HG02678 (cell line): ENCODE results near the gene PARS2.
"Not testable (repeated sequence)": the region's sequence is repeated elsewhere in the genome, so short reads cannot be mapped to it uniquely, and the experiment has no call there.

Experiments
- ATAC-seq: cut with Tn5 transposase; IDR thresholded peaks from one replicate; pipeline ENCODE4 v1.9.1; 2021; ENCODE audit warnings: mild to moderate bottlenecking, moderate library complexity; ENCODE audit not compliant: unreplicated experiment

Gene PARS2

DNA sequence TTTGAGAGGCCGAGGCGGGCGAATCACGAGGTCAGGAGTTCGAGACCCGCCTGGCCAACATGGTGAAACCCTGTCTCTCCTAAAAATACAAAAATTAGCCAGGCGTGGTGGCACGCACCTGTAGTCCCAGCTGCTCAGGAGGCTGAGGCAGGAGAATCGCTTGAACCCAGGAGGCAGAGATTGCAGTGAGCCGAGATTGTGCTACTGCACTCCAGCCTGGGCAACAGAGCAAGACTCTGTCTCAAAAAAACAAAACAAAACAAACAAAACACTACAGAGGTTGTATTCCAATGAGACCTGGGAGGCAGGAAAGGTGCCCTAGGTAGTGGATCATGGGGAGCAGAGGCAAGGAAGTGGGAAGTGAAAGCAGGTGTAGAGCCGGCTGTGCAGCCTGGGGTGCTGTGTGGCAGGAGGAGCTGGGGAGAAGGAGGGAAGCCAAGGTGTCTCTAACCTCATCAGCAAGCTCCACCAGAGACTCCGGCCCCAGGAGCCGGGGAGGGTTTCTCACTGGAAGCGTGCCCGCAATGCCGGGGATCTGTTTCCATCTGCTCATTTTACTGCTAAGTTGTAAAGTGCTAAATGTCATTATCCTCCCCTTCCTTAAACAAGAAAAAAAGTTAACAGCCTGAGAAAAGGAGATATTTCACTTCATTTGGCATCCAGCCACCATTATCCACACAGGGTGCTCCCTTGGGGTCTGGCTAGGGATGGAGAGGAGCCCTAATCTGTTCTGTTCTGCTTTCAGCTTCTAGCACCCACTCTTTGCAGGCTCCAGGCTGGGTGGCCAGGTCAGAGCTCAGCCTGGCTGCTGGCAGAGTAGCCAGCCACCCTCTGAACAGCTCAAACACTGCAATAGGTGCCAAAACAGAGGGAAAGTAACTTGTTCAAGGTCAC, 11.8 kb upstream of the PARS2 start:
- not testable (repeated sequence) for ATAC-seq

DNA sequence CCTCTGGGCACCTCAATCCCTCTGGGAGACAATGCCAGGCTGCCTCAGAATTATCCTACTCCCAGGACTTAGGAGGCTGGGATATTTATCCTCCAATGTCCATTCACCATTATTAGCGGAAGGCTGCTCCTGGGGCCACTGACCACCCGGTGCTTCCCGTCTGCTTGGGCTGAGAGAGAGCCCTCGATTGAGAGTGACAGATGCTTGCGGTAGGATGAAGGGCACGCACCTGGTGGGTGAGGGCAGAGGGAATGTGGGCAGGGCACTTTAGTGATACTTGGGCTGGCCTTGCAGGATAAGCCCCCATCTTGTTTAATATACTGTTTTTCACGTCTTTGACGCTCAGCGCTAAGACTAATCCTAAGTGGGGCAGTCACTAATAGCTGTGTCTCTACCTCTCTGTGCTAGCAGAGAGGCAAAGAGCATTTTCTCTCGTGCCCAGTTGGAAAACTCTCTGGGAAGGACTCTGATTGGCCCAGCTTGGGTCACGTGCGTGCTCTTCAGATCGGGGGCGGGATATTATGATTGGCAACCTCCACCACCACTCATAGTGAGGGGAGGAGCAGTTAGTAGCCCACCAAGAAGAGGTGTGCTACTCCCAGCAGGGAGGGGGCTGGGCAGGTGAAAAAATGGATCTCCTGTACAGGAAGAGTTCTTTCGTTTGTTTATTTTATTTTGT, 10.6 kb upstream of the PARS2 start:
- ATAC-seq, result no peak

DNA sequence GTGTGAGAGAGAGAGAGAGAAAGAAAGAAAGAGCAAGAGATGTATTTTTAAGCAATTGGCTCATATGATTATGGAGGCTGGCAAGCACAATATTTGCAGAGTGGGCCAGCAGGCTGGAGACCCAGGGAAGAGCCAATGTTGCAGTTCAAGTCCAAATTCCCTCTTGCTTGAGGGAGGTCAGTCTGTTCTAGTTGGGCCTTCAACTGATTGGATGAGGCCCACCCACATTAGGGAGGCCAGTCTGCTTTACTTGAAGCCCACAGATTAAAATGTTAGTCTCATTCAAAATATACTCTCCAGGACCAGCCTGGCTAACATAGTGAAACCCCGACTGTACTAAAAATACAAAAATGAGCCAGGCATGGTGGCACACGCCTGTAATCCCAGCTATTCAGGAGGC, 8.6 kb upstream of the PARS2 start:
- no peak for ATAC-seq

DNA sequence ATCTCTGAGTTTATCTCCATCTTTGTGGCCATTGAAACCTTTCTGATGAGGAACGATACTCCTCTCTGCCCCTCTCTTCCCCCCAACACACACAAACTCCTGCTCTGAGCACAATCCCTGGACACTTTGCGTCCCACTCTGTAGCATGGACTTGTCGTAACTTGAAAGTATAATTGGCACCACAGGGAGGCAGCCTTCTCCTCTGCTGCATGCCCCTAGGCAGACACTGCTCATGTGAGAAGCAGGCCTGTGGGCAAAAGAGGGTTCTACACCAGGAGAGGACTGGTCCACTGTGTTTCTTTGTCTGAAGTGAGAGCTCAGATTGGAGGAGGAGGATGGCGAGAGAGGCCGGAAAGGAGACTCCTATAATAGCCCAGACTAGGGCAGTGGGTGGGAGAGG, 3.8 kb upstream of the PARS2 start:
- no peak for ATAC-seq

DNA sequence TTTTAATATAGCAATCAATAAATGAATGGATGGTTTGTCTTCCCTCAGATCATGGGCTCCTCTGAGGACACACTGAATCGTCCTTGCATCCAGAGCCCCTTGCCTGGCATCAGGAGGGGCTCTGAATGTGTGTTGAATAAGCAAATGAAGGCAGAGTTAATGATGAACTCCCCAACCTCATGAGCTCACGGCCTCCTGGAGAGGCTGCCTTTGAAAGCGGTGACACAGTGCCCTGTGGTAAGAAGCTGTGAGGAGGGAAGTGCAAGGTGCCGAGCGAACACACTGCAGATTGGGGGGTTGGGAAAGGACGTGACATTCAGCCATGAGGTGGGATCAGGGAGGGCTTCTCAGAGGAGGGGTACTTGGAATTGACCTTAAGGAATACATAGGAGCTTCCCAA, 3.2 kb upstream of the PARS2 start:
- ATAC-seq, result no peak

DNA sequence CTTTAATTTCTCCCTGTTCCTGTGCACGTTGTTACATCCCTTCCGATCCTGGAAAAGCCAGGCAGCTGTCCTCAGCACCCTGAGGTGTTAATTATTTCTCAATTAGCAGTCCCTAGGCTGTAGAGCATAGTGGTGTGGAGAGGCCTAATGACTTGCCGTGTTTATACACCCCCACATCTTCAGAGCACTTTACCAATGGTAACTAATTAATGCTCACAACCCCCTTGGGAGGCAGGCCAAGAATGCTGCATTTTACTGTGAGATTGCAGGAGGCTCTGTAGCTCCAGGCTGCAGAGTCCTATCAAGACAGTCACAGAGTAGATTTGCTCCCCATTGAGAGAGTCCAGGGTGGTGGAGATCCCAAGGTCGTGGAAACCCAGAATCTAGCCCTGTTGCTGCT, 2.4 kb upstream of the PARS2 start:
- ATAC-seq, result no peak

DNA sequence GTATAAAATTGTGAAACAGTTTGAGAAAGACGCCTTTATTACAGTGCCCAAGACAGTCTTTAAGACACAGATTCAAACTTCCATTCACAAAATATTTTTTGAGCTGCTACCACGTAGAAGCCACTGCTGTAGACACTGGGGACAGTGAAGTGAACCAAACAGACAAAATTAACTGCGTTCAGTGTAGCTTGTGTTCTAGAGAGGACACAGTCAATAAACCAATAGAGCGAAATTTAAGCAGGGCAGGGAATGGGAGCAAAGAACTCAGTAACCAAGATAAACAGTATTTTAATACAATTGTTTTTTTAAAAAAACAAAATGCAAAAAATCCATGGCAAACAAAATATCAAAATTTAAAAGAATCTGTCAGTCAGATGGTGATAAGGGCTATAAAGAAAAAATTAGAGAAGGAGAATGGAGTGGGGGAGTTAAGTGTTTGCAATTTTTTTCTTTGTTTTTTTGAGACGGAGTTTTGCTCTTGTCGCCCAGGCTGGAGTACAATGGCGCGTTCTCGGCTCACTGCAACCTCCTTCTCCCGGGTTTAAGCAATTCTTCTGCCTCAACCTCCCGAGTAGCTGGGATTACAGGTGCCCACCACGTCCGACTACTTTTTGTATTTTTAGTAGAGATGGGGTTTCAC, 719 bp upstream of the PARS2 start:
- peak; percentile 9 for ATAC-seq

DNA sequence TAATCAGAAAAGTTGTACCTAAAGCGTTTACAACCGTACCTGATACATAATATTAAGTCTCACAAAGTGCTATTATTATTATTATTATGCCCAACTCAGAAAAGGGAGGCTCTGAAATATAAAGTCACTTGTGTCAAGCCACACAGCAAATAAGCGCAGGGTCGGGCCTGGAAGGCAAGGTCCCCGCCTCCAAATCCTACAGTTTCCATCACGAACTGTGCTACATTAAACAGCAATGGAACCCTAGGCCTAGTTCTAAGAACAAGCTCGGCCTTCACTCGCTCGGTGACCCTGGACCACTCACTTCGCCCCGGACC, 549 bp downstream of the PARS2 start:
- ATAC-seq, result no peak

DNA sequence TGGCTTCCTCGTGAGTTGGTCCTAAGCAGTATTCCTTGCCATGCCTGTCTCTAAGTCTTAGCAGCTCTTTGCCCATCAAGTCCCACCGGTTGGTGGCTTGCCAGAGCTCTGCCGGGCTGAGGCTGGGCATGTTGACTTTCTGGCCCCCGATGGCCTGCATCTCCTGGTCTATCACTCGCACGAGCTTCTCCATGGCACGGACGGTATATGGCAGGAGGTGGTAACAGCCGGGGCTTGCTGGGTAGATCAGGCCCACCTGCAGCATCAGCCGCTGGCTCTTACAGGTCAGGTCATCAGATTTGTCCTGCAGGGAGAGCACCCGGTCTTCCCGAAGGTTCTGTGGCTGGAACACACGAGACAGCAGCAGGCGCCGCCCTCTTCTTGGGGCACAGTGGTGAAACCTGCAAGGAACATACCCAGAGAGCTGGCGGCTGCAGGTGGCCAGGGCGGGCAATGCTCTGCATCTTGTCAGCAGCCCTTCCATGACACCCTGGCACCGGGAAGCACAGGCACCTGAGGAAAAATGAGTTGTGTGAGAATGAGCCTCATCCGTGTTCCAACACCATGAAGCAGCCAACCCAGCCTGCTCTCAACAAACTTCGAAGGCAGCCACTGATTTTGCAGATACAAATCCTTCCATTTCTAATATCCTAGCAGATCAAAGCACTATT, 5.5 kb downstream of the PARS2 start:
- no peak for ATAC-seq

DNA sequence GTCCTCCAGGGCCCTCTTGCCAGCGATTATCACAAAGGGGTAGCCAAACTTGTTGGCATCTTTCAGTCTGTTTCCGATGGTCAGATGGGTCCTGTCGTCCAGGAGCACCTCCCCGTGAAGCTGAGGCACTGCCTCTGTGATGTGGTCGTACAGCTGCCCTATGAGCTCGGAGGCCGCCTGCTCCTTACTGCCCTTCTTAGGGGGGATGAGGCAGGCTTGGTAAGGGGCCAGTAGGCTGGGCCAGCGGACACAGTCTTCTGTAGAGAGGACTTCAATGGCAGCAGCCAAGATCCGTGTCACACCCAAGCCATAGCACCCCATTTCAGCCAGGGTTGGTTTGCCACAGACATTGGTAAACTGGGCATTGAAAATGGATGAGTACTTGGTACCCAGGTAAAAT, 6.5 kb downstream of the PARS2 start:
- no peak for ATAC-seq

DNA sequence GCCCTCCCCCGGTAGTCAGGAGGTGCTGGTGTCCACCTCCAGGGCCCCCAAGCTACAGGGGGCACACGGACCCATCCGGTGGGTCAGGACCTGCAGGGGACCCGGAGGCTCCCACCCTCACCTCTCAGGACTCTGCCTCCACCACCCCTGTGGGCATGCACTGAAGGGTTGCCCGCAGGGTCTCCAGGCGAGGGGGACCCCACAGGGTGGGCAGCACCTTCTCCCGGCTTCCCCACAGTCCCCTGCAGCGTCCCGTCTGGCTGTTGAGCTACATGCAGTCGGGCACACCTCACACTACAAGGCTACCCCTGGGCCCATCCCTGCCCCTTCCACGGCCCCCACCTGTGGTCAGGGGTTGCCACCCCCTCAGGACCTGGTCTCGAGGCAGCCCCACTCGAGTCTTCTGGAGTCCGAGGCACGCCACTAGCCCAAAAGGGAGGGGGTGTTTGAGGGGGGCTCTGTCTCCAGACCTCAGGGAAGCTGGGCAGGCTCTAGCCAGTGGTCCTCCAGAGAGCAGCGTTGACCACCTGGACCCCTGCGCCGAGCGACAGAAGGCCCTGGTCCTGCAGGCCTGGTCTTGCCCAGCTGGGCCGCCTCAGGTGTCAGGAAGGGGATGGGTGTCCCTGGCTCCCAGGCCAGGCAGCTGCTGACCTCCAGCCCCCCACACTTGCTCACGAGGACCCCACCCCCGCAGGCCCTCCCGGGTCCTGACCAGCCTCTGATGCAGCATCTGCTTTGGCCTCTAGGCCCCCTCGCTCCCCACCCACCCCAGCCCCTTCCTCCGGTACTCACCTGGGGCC, 9.6 kb downstream of the PARS2 start:
- no peak for ATAC-seq

DNA sequence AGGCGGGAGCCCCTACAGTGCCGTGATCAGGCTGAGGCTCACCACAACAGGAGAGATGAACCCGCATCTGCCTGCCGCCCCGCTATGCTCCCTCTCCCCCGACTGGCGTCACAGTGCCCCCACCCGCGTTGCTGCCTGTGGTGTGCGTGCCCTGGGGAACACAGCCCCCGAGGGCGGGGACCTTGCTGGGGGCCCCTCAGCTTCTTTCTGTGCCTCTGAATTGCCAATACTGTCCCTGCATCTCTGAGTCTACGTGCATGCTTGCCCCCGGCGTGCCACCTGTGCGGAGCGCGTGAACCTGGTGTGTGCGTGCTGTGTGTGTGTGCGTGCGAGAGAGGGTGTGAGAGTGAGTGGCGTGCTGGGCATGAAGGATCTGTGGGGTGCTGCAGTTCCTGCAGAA, 10.3 kb downstream of the PARS2 start:
- no peak for ATAC-seq

DNA sequence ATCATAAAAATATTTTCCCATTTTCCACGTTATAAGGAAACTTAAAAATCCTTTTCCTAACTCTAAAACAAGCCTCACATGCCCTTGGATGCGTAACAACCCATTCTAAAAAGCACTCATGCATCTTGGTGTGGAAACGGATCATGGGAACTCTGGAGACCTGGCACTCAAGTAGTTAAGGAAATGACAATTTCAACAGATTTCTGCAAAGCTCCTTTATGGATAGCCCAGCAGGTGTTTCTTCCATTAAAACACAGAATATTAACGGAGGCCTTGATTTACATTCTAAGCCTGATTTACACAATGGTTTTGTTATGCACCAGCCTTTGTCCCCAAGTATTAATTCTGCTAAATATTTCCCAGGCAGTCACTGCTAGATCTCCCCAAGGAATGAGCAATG, 12.9 kb downstream of the PARS2 start:
- ATAC-seq, result no peak

DNA sequence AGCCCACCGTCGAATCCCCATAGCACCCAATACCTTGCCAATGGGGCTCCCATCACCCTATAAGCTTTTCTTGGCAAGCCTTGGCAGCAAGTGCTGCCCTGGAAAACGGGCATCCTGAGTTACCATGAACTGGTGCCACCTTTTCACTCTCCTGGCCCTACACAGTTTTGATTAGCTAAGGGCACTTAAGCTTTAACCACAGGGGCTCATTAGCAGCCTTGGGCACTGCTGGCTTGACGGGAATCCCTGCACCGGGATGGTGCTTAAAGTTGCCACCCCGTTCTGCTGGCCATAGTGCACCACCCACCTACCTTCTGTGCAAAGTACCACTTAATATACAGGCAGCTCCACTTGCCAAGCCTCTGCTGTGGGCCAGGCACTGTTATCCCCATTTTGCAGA, 13.7 kb downstream of the PARS2 start:
- ATAC-seq, result no peak

DNA sequence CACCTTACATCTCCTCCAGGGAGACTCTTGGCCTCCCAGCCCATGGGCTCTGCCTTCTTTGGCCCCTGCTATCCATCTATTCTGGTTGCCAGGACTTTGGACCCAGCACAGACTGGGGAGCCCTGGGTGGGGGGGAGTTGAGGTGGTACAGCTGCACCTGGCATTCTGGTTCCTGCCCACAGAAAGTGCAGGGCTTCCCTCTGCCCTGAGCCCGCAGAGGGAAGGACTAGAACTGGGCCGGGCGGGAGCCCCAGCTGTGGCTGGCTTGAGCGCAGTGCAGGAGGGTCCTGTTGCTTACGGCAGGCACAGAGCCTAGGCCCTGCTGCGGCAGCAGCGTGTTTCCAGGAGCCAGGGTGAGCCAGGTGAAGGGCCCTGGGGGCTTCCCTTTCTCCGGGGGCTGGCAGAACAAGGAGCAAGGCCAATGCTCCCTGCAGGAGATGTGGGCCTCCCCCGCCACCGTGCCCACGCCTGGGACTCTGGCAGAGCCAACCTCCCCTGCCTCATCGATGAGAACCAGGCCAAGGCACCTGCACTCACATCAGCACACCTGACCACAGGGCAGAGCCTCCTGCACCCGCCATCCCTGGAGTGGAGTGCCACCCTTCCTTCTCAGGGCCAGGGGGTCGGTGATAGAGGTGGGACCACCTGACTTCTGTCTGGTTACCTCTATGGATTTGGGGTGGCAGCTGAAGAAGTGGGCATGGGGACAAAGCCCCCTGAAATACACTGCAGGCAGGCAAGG, 16.1 kb downstream of the PARS2 start:
- ATAC-seq, result no peak

DNA sequence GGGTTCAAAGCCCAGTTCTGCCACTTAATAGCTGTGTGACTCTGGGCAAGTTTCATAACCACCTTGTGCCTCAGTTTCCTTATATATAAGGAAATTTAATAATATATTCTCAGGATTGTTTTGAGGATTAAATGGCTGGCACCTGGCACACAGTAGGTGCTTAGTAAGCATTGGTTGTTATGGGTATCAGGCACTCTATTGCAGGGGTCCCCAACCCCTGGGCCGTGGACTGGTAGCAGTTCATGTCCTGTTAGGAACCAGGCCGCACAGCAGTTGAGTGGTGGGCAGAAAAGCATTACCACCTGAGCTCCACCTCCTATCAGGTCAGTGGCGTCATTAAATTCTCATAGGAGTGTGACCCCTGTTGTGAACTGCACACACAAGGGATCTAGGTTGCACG, 18.5 kb downstream of the PARS2 start:
- ATAC-seq, result no peak

DNA sequence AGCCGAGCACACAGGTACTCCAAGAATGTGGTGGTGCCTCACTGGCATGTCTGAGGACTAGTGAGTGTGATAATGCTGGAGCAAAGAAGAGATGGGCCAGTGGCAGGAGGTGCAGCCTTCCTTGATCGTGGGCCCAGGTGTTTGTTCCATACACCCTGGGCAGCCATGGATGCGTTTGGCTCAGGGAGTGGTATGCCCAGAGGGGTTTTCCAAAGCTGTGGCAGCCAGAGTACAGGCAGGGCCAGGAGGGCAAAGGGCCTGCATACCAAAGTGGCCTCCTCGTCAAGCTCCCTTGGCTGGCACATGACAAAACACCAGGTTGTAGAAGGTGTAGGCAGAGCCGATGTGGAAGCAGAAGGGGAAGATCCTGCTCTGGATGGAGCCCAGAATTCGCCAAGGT, 19.0 kb downstream of the PARS2 start:
- no peak for ATAC-seq

DNA sequence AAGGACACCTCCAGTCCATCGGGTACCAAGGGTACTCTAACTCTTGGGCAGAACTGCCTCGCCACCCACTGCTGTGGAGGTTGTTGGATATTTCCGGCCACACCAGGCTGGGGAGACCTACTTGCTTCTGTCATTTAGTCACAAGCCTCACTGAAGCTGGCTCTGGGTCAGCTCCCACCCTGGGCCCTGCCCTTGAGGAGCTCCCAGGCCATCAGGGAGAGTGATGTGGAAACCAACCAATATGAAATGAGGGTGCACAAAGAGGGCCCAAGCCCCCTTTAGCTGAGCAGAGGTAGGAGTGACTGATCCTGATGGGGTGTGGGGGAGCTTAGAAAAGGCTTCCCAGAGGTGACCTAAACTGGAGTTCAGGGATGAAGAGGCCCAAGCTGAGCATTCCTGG, 19.6 kb downstream of the PARS2 start:
- ATAC-seq, result no peak

DNA sequence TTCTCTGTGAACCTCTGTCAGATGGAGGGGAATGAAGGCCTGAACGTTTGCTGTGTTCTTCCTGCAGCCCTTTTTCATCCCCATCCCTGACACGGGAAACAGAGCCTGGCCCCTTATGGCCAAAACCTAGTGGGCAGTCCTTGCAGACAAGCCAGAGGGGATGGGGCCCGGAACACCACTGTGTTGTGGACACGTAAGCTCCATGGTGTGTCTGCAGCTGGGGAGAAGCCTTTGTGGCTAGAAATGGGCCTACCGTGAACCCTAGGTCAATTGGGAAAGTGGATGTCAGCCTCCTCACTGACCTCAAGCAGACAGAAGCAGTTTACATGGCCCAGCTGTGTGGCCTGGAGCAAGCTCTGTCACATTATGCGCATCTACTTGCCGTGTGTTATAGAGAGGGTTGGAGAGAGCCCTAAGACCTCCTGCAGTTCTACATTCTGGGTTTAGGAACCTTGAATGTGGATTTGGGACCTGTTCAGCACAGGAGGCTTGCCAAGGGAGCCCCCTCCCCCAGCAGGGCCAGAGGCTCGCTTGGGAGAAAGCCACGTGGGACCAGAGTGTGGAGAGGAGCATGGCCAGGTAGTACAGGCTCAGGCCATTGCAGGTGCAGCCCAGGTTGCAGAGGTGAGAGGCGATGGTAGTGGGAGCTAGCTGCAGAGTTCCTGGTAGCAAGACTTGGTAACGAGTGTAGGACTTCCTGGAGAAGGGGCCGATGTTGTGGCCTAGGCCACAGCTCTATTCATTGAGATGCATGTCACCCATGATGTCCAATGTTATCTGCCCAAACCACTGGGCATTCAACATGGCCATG, 20.7 kb downstream of the PARS2 start:
- ATAC-seq, result no peak
